ENCODE data around the gene DSCAM. TPM values are rescaled to one million over a fixed set of nuclear protein-coding genes. Genes with fewer than 3 reads are reported as not detected.

The DSCAM gene
- total and polyA plus RNA-seq, 2 donors (not counting 3 experiments of a cell fraction or from before 2014, with no cell fraction given) = not detected

DNA sequence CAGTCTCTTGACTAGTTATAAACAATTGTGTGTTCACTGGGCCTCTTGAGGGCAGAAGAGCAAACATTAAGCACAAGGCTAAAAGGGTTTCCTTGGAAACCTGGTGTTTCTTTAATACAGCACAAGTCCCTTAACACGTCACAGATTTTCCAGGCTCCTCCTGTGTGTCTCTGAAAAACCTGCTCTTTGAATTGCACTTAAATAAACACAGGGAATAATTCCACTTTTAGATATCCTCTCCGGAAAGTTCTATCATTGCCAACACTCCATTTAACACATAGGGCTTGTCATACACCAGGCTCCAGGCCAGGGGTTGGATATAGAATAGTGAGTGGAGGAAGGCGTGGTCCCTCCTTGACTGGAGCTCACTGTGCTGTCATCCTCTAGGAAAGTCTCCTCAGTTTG lies 442.6 kb downstream of the DSCAM start:
- dilution Hi-C loops (cut with MboI; ENCODE audit: extremely low pct_ligation_motif_present, low sequenced_read_pairs) = no loop called here
- POLR2A ChIA-PET = no interaction called here
- H3K9me1 ChIP-seq (replicated peaks; ENCODE audit: control insufficient read depth, extremely low read depth, insufficient read depth, low read length) = no peaks in the 10 kb centered on the region
- no peaks in the 10 kb centered on the region for H3K79me2 ChIP-seq (ENCODE audit: control insufficient read depth, insufficient read depth, low read length)
- intact Hi-C loops (cut with micrococcal nuclease) = no loop called here
- DNase-seq (ENCODE audit: low read depth, low spot score) (no peak), FAIRE-seq (no peak)
- H3K9me3 ChIP-seq (replicated peaks; ENCODE audit: control insufficient read depth, insufficient read depth, low read length) = peaks cover 6% of the 10 kb centered on the region
- H3K4me1 ChIP-seq (ENCODE audit: control insufficient read depth, extremely low read depth, insufficient read depth, low read length) = no peaks in the 10 kb centered on the region
- no peaks in the 10 kb centered on the region for H3K36me3 ChIP-seq (ENCODE audit: control insufficient read depth in 2 of 2, extremely low read depth in 1 of 2, insufficient read depth in 2 of 2, low read length in 2 of 2)
- no peak overlapping the region for H3K27ac ChIP-seq (ENCODE audit: insufficient read depth, low read depth, low read length)
- no peak overlapping the region for H3K4me3 ChIP-seq (replicated peaks in 1 of 3; ENCODE audit: insufficient read depth in 1 of 3, low read depth in 1 of 3, low read length in 3 of 3)
- TF ChIP-seq MAX (IDR thresholded peaks at IDR 0.05; ENCODE audit: insufficient read depth, insufficient read length) (no peak), POLR2AphosphoS5 (IDR thresholded peaks at IDR 0.05; ENCODE audit: insufficient read depth, low read depth, low read length) (no peak), JUN (IDR thresholded peaks at IDR 0.05; ENCODE audit: borderline replicate concordance, insufficient read depth, insufficient read length, low read depth) (no peak), EZH2 (IDR thresholded peaks at IDR 0.05; ENCODE audit: borderline replicate concordance, low read depth, low read length, severe bottlenecking) (no peak), POLR2A (IDR thresholded peaks at IDR 0.05; ENCODE audit: low read depth, low read length) (no peak), GATA2 (IDR thresholded peaks at IDR 0.05; ENCODE audit: insufficient read depth, insufficient read length, low read depth, low read length) (no peak), MYC (IDR thresholded peaks at IDR 0.05; ENCODE audit: low read depth, low read length) (no peak), FOS (IDR thresholded peaks at IDR 0.05; ENCODE audit: borderline replicate concordance, insufficient read depth, low read length) (no peak)
- TF ChIP-seq, protein P1, sequence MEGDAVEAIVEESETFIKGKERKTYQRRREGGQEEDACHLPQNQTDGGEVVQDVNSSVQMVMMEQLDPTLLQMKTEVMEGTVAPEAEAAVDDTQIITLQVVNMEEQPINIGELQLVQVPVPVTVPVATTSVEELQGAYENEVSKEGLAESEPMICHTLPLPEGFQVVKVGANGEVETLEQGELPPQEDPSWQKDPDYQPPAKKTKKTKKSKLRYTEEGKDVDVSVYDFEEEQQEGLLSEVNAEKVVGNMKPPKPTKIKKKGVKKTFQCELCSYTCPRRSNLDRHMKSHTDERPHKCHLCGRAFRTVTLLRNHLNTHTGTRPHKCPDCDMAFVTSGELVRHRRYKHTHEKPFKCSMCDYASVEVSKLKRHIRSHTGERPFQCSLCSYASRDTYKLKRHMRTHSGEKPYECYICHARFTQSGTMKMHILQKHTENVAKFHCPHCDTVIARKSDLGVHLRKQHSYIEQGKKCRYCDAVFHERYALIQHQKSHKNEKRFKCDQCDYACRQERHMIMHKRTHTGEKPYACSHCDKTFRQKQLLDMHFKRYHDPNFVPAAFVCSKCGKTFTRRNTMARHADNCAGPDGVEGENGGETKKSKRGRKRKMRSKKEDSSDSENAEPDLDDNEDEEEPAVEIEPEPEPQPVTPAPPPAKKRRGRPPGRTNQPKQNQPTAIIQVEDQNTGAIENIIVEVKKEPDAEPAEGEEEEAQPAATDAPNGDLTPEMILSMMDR (IDR thresholded peaks at IDR 0.05; ENCODE audit: extremely low read depth in 1 of 2, insufficient read depth in 1 of 2, low read depth in 1 of 2, low read length in 2 of 2) = no peak
- H3K4me2 ChIP-seq (ENCODE audit: insufficient read depth, low read length) = no peak overlapping the region
- no peak overlapping the region for H3K9ac ChIP-seq (replicated peaks; ENCODE audit: extremely low read depth, insufficient read depth, low read length)
- BruUV-seq (replicated peaks) = no TSS peak
- H2AFZ ChIP-seq (ENCODE audit: low read depth, low read length) = no peak overlapping the region
- no peaks in the 10 kb centered on the region for H4K20me1 ChIP-seq (replicated peaks; ENCODE audit: control insufficient read depth, extremely low read depth, insufficient read depth, low read length)
- H3K27me3 ChIP-seq (ENCODE audit: control insufficient read depth in 2 of 2, insufficient read depth in 2 of 2, low read length in 2 of 2) = no peaks in the 10 kb centered on the region
- CTCF ChIA-PET = no interaction called here
